Measurements from ENCODE around the gene SLC5A6.

Gene SLC5A6

DNA sequence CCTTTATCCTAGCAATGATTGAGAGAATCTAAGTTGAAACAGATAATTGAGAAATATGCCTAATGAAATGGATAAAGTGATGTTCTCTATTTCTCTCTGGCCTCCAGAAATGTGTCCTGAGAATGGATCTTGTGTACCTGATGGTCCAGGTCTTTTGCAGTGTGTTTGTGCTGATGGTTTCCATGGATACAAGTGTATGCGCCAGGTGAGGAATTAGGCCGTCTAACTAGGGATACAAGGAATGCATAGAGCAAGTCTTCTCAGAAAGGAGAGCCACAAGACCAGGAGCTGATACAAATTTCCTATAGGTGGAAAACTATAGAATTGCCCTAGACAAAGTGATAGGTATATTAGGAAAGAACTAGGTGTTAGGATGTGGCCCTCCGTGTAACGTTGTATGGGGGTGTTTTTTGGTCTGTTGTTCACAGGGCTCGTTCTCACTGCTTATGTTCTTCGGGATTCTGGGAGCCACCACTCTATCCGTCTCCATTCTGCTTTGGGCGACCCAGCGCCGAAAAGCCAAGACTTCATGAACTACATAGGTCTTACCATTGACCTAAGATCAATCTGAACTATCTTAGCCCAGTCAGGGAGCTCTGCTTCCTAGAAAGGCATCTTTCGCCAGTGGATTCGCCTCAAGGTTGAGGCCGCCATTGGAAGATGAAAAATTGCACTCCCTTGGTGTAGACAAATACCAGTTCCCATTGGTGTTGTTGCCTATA lies 4.5 kb upstream of the SLC5A6 start:
- TF ChIP-seq CTCF (IDR thresholded peaks at IDR 0.05; ENCODE audit: borderline replicate concordance, insufficient read depth, low read depth, low read length), result no peak
- peak overlapping the region; percentile 90 for H3K4me3 ChIP-seq (ENCODE audit: low read depth, low read length)

- no peak for TF ChIP-seq CTCF (IDR thresholded peaks at IDR 0.05; ENCODE audit: borderline replicate concordance, insufficient read depth, low read depth, low read length)
- no peak overlapping the region for H3K4me3 ChIP-seq (ENCODE audit: low read depth, low read length)
Observed at GRCh38 chr2:27214941-27215340, 2.9 kb upstream of the SLC5A6 start.

DNA sequence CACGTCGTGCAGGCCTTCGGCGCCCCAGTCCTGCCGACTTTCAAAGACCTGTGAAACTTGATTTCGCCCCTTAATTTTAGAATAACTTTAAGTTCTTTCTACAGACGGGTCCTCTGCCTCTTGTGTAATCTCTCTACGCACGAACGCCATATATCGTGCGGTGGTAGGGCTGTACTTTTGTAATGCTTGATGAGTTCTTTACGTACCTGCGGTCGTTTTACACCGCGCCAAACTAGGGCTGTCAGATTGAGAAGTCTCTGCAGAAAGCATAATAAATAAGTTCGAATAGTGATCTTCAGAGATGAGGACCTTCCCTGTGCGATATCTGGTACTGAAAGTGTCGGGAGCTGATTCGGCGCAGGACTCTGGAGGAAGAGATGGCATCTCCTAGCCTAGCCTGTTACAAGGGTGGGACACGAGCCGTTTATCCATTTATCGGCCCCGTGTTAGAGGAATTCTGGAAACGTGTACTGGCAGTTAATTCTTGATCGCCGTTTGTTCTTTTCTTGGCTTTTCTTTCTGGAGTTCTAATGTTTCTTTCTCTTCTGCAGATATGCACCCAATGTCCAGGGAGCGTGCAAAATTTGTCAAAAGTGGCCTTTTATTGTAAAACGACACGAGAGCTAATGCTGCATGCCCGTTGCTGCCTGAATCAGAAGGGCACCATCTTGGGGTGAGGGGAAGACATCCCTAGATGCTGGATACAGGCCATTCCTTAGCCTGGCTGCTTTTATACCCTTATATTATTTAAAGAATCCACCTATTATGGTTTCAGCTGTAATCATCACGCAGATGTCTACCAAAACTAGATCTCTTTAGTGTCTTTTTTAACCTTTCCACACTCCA lies 781 bp upstream of the SLC5A6 start:
- no peak for TF ChIP-seq CTCF (IDR thresholded peaks at IDR 0.05; ENCODE audit: borderline replicate concordance, insufficient read depth, low read depth, low read length)

DNA sequence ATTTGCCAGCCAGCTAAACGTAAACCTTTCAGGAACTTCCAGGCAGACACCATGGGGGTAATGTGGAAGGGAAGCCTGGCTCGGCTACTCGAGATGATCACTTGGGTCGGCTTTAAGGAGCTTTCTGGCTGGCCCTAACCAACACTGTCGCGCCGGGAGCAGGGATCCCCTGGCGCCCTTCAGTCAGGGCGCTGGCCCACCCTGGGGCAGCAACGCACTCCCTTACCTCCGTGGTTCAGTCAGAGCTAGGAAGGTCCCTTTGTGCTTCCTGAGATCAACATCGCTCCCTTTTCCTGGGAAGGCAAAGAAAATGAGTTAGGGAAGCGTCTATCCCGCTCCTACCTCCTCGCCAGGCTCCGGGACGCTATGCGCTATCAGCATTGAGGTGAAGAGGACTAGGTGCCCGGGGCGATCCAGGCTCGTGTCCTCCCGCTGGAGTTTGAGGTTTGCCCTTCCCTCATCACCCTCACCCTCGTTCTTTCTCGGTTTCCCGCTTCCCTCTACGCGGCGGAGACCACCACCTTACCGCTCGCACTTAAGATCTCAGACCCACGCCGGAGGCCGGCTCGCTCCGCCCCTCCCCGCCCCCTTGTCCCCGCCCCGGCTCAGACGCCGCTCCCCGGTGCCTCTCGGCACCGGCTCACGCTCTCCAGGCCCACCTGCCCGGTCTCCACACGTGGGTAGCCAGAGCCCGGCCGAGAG lies 676 bp downstream of the SLC5A6 start:
- TF ChIP-seq CTCF (IDR thresholded peaks at IDR 0.05; ENCODE audit: borderline replicate concordance, insufficient read depth, low read depth, low read length), result no peak
- peak overlapping the region; percentile 85 for H3K4me3 ChIP-seq (ENCODE audit: low read depth, low read length)

More for the DNA sequence above, 781 bp upstream of the SLC5A6 start:
- peak overlapping the region; percentile 85 for H3K4me3 ChIP-seq (ENCODE audit: low read depth, low read length)

GRCh38 chr2:27209621-27210401 lies 2.3 kb downstream of the SLC5A6 start:
- no peak for TF ChIP-seq CTCF (IDR thresholded peaks at IDR 0.05; ENCODE audit: borderline replicate concordance, insufficient read depth, low read depth, low read length)
- H3K4me3 ChIP-seq (ENCODE audit: low read depth, low read length), result no peak overlapping the region

- no peak overlapping the region for H3K4me3 ChIP-seq (ENCODE audit: low read depth, low read length)
- TF ChIP-seq CTCF (IDR thresholded peaks at IDR 0.05; ENCODE audit: borderline replicate concordance, insufficient read depth, low read depth, low read length), result no peak
Observed at GRCh38 chr2:27208486-27209050, 3.5 kb downstream of the SLC5A6 start.

Data from GM12875 (cell line).